ENCODE data around the gene DCP1B. TPM values are rescaled to one million over a fixed set of nuclear protein-coding genes. Genes with fewer than 3 reads are reported as not detected.

DCP1B gene
- total and polyA plus RNA-seq, 2 of the 4 experiments (the other 2 are of a cell fraction), result 13.3 to 19.7 TPM

DNA sequence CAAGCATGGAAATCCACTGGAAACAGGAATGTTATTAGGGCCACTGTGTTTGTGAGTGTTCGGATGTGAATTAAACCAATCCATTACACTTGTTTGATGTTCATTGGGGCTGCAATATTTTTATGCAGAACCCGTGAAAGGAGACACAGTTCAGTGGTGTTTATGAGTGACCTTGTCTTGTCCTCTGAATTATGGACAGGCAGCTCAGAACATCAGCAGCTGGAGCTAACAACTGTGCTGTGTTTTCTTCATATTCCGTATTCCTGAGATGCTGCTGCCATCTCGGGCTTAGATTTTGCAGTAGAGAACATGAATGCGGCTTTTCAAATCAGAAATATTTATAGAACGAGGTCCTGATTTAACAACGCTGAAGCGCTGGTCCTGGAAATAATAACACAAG, 28.2 kb upstream of the DCP1B start (continued):
- TF ChIP-seq CTCF (conservative IDR thresholded peaks at IDR 0.05; ENCODE audit: low read depth, low read length) (no peak), BHLHE40 (IDR thresholded peaks at IDR 0.05; ENCODE audit: low read depth, low read length) (no peak), RFX5 (IDR thresholded peaks at IDR 0.05; ENCODE audit: low read depth, low read length) (no peak)

DNA sequence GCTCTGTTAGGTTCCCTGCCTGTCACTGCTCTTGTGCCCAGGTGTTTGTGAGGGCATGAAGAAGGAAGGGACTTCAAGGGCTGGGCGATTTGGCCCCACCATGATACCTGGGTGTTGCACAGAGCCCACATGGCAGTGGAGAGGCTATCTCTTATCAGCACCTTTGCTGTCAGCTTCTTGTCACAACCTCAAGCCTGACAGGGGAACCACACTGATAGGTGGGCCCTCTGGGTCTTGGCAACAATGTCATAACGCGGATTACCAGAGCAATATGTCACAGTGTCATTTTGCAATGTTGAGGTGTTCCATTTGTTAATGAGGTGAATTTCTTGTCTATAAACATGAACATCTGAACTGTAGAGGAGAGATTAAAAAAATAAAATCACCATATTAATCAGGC, 25.6 kb upstream of the DCP1B start:
- DNase-seq (no peak), ATAC-seq (ENCODE audit: low read depth) (no peak)
- ChIA-PET POLR2A (ENCODE audit: unreplicated experiment) (no interaction called here), CTCF (no interaction called here)
- Histone ChIP-seq H3K4me2 (ENCODE audit: low read depth, low read length) (no peak overlapping the region), H4K5ac (ENCODE audit: low read depth, low read length) (no peak overlapping the region), H3K56ac (ENCODE audit: extremely low read depth, insufficient read depth, low read length) (no peak overlapping the region), H4K8ac (ENCODE audit: low read depth in 2 of 2, low read length in 2 of 2) (no peak overlapping the region), H3K9me1 (ENCODE audit: insufficient read depth, low read length) (no peaks in the 10 kb centered on the region; the same call in 1 of the 2 replicates), H2BK15ac (ENCODE audit: low read depth, low read length) (no peak overlapping the region), H2BK120ac (ENCODE audit: low read depth, low read length) (no peak overlapping the region), H2BK5ac (ENCODE audit: low read depth, low read length, poor library complexity, severe bottlenecking) (no peak overlapping the region), H3K18ac (ENCODE audit: low read depth, low read length) (no peak overlapping the region), H3K27ac (ENCODE audit: insufficient read depth, low read length) (no peak overlapping the region), H3K9me3 (ENCODE audit: control insufficient read depth, insufficient read depth, low read length) (no peaks in the 10 kb centered on the region), H3K14ac (replicated peaks; ENCODE audit: low read depth, low read length) (no peak overlapping the region), H3K9ac (ENCODE audit: low read depth, low read length) (no peak overlapping the region), H2BK20ac (ENCODE audit: low read depth, low read length) (no peak overlapping the region), H2AK5ac (ENCODE audit: low read depth, low read length) (peak overlapping the region; percentile 44), H3K27me3 (ENCODE audit: control insufficient read depth, insufficient read depth, low read length) (peaks cover 25% of the 10 kb centered on the region), H3K79me1 (ENCODE audit: low read depth in 1 of 2, low read length in 2 of 2) (no peaks in the 10 kb centered on the region), H2AFZ (replicated peaks; ENCODE audit: low read length, poor library complexity) (no peak overlapping the region), H2AK9ac (replicated peaks; ENCODE audit: low read depth, low read length, poor library complexity) (no peak overlapping the region), H3K23ac (ENCODE audit: low read depth, low read length) (no peak overlapping the region), H4K20me1 (ENCODE audit: insufficient read depth, low read length) (no peaks in the 10 kb centered on the region), H3K36me3 (ENCODE audit: control insufficient read depth, insufficient read depth, low read length) (no peaks in the 10 kb centered on the region), H4K91ac (ENCODE audit: insufficient read depth, low read depth, low read length) (no peak overlapping the region), H3K4me3 (ENCODE audit: insufficient read depth, low read depth, low read length) (no peak overlapping the region), H3K4me1 (ENCODE audit: control insufficient read depth, insufficient read depth, low read length) (no peaks in the 10 kb centered on the region), H3K4ac (ENCODE audit: low read depth, low read length) (no peak overlapping the region)
- dilution Hi-C loops (cut with HindIII; ENCODE audit: low sequenced_read_pairs, unreplicated experiment), result no loop called here
- no TSS peak for BruUV-seq (replicated peaks)
- intact Hi-C loops (cut with micrococcal nuclease), result no loop called here
- in situ Hi-C loops (cut with MboI; ENCODE audit: low sequenced_read_pairs), result loop anchor here (10.0 kb wide), 2 partner anchors 225 to 375 kb away; no protein-coding TSS in a partner anchor
- TF ChIP-seq FOS (IDR thresholded peaks at IDR 0.05; ENCODE audit: low read depth, low read length) (no peak), POLR2A (IDR thresholded peaks at IDR 0.05; ENCODE audit: low read depth, low read length) (no peak)
- TF ChIP-seq, protein P1, sequence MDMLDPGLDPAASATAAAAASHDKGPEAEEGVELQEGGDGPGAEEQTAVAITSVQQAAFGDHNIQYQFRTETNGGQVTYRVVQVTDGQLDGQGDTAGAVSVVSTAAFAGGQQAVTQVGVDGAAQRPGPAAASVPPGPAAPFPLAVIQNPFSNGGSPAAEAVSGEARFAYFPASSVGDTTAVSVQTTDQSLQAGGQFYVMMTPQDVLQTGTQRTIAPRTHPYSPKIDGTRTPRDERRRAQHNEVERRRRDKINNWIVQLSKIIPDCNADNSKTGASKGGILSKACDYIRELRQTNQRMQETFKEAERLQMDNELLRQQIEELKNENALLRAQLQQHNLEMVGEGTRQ (IDR thresholded peaks at IDR 0.05; ENCODE audit: low read depth, low read length), result no peak
- no CpG with 5 or more reads among the region's 3 CpGs for WGBS, 2 experiments (ENCODE audit: extremely low coverage in 2 of 2, insufficient read length in 1 of 2)
